Mammary epithelial cell (primary cell): ENCODE data around the gene MAGIX.

Source experiments
- EZH2 ChIP-seq: IDR thresholded peaks from 2 replicates; pipeline ENCODE4 v1.6.1; 2012; ENCODE audit warnings: low read length, inconsistent platforms, borderline replicate concordance
- TF ChIP-seq, protein P1 (sequence below), 2 donors: IDR thresholded peaks in 1 of 2; conservative IDR thresholded peaks in 1 of 2; 2 replicates each; pipeline ENCODE4 v1.5.1; 2011 to 2012; ENCODE audit warnings: inconsistent platforms in 2 of 2, low read length in 2 of 2, mild to moderate bottlenecking in 2 of 2, control low read depth in 1 of 2, low read depth in 1 of 2; ENCODE audit not compliant: insufficient read depth in 1 of 2; ENCODE audit errors: extremely low read depth in 1 of 2

DNA sequence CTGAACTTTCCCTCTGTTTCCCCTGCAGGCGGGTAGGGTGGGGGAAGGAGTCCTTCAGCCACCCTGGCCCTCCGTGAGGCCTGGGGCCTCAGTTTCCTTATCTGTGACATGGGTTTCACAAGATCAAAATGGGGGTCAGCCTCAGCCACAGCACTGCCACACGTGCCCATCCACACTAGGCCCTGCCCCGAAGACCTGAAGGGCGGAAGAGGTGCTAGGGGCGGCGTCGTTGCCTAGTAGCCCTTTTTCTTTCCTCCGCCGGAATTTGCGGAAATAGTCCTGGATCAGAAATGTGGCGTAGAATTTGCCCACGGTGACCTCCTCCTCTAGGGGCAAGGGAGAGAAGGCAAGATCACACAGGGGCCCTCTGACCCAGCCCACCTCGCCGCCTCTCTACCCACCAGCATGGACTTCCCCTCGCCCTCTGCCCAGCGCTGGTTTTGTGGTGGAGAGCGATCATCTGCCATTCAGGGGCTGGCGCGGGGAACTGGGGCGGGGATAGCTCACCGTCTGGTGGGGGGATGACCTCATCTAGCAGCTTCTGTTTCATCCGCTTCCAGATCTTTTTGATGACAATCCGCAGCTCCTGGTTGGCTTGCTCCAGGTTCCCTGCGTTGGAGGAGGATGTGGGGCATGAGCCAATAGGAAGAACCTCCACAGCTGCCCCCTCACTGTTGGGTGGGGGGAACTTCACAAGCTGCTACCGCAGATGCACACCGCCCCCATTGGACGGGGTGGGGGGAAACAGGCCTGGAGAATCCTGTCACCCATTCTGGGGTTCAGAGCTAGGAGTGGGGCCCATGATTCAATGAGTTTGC lies 47.1 kb downstream of the MAGIX start:
- no peak for TF ChIP-seq EZH2
- TF ChIP-seq, protein P1, sequence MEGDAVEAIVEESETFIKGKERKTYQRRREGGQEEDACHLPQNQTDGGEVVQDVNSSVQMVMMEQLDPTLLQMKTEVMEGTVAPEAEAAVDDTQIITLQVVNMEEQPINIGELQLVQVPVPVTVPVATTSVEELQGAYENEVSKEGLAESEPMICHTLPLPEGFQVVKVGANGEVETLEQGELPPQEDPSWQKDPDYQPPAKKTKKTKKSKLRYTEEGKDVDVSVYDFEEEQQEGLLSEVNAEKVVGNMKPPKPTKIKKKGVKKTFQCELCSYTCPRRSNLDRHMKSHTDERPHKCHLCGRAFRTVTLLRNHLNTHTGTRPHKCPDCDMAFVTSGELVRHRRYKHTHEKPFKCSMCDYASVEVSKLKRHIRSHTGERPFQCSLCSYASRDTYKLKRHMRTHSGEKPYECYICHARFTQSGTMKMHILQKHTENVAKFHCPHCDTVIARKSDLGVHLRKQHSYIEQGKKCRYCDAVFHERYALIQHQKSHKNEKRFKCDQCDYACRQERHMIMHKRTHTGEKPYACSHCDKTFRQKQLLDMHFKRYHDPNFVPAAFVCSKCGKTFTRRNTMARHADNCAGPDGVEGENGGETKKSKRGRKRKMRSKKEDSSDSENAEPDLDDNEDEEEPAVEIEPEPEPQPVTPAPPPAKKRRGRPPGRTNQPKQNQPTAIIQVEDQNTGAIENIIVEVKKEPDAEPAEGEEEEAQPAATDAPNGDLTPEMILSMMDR (conservative IDR thresholded peaks at IDR 0.05 in 1 of 2, IDR thresholded peaks at IDR 0.05 in 1 of 2; ENCODE audit: extremely low read depth in 1 of 2, insufficient read depth in 1 of 2, low read depth in 1 of 2, low read length in 2 of 2), result no peak
